Astrocyte (in vitro differentiated cells and primary cell): Measurements from ENCODE around the gene LRRC27. TPM values are rescaled to one million over a fixed set of nuclear protein-coding genes. Genes with fewer than 3 reads are reported as not detected.
"Not testable (repeated sequence)": the region's sequence is repeated elsewhere in the genome, so short reads cannot be mapped to it uniquely, and the experiment has no call there.

ENCODE experiments used
- DNase-seq: peaks from one replicate; pipeline ENCODE4 v3.0.0-alpha.2; 2010; ENCODE audit warnings: low read depth
- FAIRE-seq: peaks from 2 replicates; lab custom pipeline; 2011; peaks lifted over from hg19 to GRCh38; lab: Jason Lieb, UNC
- H2AFZ ChIP-seq: 2 replicates; pipeline ENCODE4 v1.6.0; 2012; ENCODE audit warnings: low read depth, low read length, inconsistent platforms
- H3K27ac ChIP-seq: 2 replicates; pipeline ENCODE4 v1.5.1; 2011; ENCODE audit warnings: low read depth, low read length, inconsistent platforms
- H3K27me3 ChIP-seq: 2 replicates; pipeline ENCODE4 v1.6.0; 2011; ENCODE audit warnings: low read length, inconsistent platforms; ENCODE audit not compliant: insufficient read depth
- H3K36me3 ChIP-seq: 2 replicates; pipeline ENCODE4 v1.5.1; 2011; ENCODE audit warnings: low read length, inconsistent platforms; ENCODE audit not compliant: insufficient read depth
- H3K4me1 ChIP-seq: 2 replicates; pipeline ENCODE4 v1.5.1; 2011; ENCODE audit warnings: low read length, inconsistent platforms; ENCODE audit not compliant: insufficient read depth
- H3K4me2 ChIP-seq: 2 replicates; pipeline ENCODE4 v1.6.0; 2012; ENCODE audit warnings: low read length, inconsistent platforms
- H3K4me3 ChIP-seq: 2 replicates; pipeline ENCODE4 v1.5.1; 2011; ENCODE audit warnings: low read depth, mild to moderate bottlenecking, low read length, inconsistent platforms; ENCODE audit not compliant: insufficient read depth
- H3K79me2 ChIP-seq: 2 replicates; pipeline ENCODE4 v1.6.0; 2012; ENCODE audit warnings: mild to moderate bottlenecking, low read length, inconsistent platforms; ENCODE audit not compliant: insufficient read depth
- H3K9ac ChIP-seq: 2 replicates; pipeline ENCODE4 v1.6.0; 2012; ENCODE audit warnings: mild to moderate bottlenecking, low read length, inconsistent platforms
- H3K9me3 ChIP-seq: 2 replicates; pipeline ENCODE4 v1.5.1; 2012; ENCODE audit warnings: low read depth, mild to moderate bottlenecking, low read length, inconsistent platforms; ENCODE audit not compliant: insufficient read depth
- H4K20me1 ChIP-seq: 2 replicates; pipeline ENCODE4 v1.6.0; 2012; ENCODE audit warnings: low read length, inconsistent platforms; ENCODE audit not compliant: insufficient read depth
- H3K27ac Mint-ChIP-seq: one replicate; pipeline ENCODE4 v1.8.0; 2021; ENCODE audit warnings: mild to moderate bottlenecking, mixed read lengths; ENCODE audit not compliant: unreplicated experiment
- H3K27me3 Mint-ChIP-seq: one replicate; pipeline ENCODE4 v1.8.0; 2021; ENCODE audit warnings: low read depth, mixed read lengths; ENCODE audit not compliant: unreplicated experiment
- H3K36me3 Mint-ChIP-seq: one replicate; pipeline ENCODE4 v1.8.0; 2021; ENCODE audit warnings: low read depth, mixed read lengths; ENCODE audit not compliant: unreplicated experiment
- H3K4me1 Mint-ChIP-seq: one replicate; pipeline ENCODE4 v1.8.0; 2021; ENCODE audit warnings: low read depth, mixed read lengths; ENCODE audit not compliant: unreplicated experiment
- H3K4me3 Mint-ChIP-seq: one replicate; pipeline ENCODE4 v1.8.0; 2021; ENCODE audit warnings: mild to moderate bottlenecking, moderate library complexity, mixed read lengths; ENCODE audit not compliant: unreplicated experiment
- H3K9me3 Mint-ChIP-seq: one replicate; pipeline ENCODE4 v1.8.0; 2021; ENCODE audit warnings: mild to moderate bottlenecking, mixed read lengths; ENCODE audit not compliant: unreplicated experiment
- CTCF ChIP-seq: IDR thresholded peaks from 2 replicates; pipeline ENCODE4 v1.5.1; 2011; ENCODE audit warnings: low read depth, mild to moderate bottlenecking, inconsistent platforms, low read length, moderate library complexity; ENCODE audit not compliant: insufficient read depth
- EZH2 ChIP-seq: IDR thresholded peaks from 2 replicates; pipeline ENCODE4 v1.6.1; 2012; ENCODE audit warnings: mild to moderate bottlenecking, low read length, inconsistent platforms; ENCODE audit not compliant: insufficient read depth
- total RNA-seq: library from RNA; stranded (reverse); gene quantifications from 2 replicates; pipeline ENCODE4 v1.2.1, GENCODE V29; 2021

Gene LRRC27
- total RNA-seq, 1 donor from 2014 or later, result 8.0 TPM

GRCh38 chr10:132376394-132376851 is 44.4 kb downstream of the LRRC27 start:
- Mint-ChIP-seq H3K36me3 (peaks cover 4% of the 10 kb centered on the region), H3K27ac (no peak overlapping the region), H3K9me3 (peaks cover 1% of the 10 kb centered on the region), H3K4me3 (no peak overlapping the region), H3K4me1 (no peaks in the 10 kb centered on the region), H3K27me3 (peaks cover 17% of the 10 kb centered on the region)
- H3K27ac ChIP-seq, result no peak overlapping the region
- H2AFZ ChIP-seq, result no peak overlapping the region
- no peak for TF ChIP-seq EZH2
- no peak for TF ChIP-seq CTCF
- no peaks in the 10 kb centered on the region for H4K20me1 ChIP-seq
- no peaks in the 10 kb centered on the region for H3K27me3 ChIP-seq
- no peaks in the 10 kb centered on the region for H3K9me3 ChIP-seq
- H3K4me1 ChIP-seq, result no peaks in the 10 kb centered on the region
- no peaks in the 10 kb centered on the region for H3K36me3 ChIP-seq
- H3K4me2 ChIP-seq, result no peak overlapping the region
- H3K4me3 ChIP-seq, result no peak overlapping the region
- no peak overlapping the region for H3K9ac ChIP-seq
- H3K79me2 ChIP-seq, result no peaks in the 10 kb centered on the region
- FAIRE-seq (no peak), DNase-seq (no peak)

GRCh38 chr10:132377326-132377725 is 45.3 kb downstream of the LRRC27 start:
- no peaks in the 10 kb centered on the region for H3K79me2 ChIP-seq
- Mint-ChIP-seq H3K4me3 (no peak overlapping the region), H3K9me3 (peaks cover 3% of the 10 kb centered on the region), H3K27me3 (peaks cover 16% of the 10 kb centered on the region), H3K36me3 (peaks cover 4% of the 10 kb centered on the region), H3K4me1 (no peaks in the 10 kb centered on the region), H3K27ac (no peak overlapping the region)
- no peak overlapping the region for H3K4me2 ChIP-seq
- no peaks in the 10 kb centered on the region for H4K20me1 ChIP-seq
- H3K4me3 ChIP-seq, result no peak overlapping the region
- no peaks in the 10 kb centered on the region for H3K4me1 ChIP-seq
- no peak for DNase-seq
- H2AFZ ChIP-seq, result no peak overlapping the region
- TF ChIP-seq CTCF, result no peak
- TF ChIP-seq EZH2, result no peak
- no peaks in the 10 kb centered on the region for H3K9me3 ChIP-seq
- H3K9ac ChIP-seq, result no peak overlapping the region
- H3K36me3 ChIP-seq, result no peaks in the 10 kb centered on the region
- no peak overlapping the region for H3K27ac ChIP-seq
- H3K27me3 ChIP-seq, result no peaks in the 10 kb centered on the region
- no peak for FAIRE-seq

GRCh38 chr10:132379026-132379425 is 47.0 kb downstream of the LRRC27 start:
- H3K27ac ChIP-seq, H2AFZ ChIP-seq, H3K9me3 Mint-ChIP-seq, H3K79me2 ChIP-seq, H3K36me3 Mint-ChIP-seq, FAIRE-seq, H3K4me3 Mint-ChIP-seq, H3K4me2 ChIP-seq, H3K4me1 Mint-ChIP-seq, H3K27me3 ChIP-seq, H3K4me3 ChIP-seq, H3K9ac ChIP-seq, H4K20me1 ChIP-seq, H3K9me3 ChIP-seq, DNase-seq, H3K27me3 Mint-ChIP-seq, H3K4me1 ChIP-seq, H3K27ac Mint-ChIP-seq, H3K36me3 ChIP-seq: not testable (repeated sequence)

GRCh38 chr10:132380986-132381385 is 49.0 kb downstream of the LRRC27 start:
- not testable (repeated sequence) for H3K4me1 ChIP-seq, H3K4me1 Mint-ChIP-seq, H3K4me3 Mint-ChIP-seq, H3K4me2 ChIP-seq, H3K27ac Mint-ChIP-seq, H3K36me3 Mint-ChIP-seq, DNase-seq, H3K27me3 Mint-ChIP-seq, H3K9me3 ChIP-seq, H3K27ac ChIP-seq, H2AFZ ChIP-seq, H3K9ac ChIP-seq, H4K20me1 ChIP-seq, H3K9me3 Mint-ChIP-seq, H3K36me3 ChIP-seq, H3K79me2 ChIP-seq, FAIRE-seq, H3K27me3 ChIP-seq, H3K4me3 ChIP-seq
